A673 (cell line): ENCODE results near the gene SLC22A16.

Experiments
- EZH2 ChIP-seq: fragments of 200-600 bp; sonication (generic); IDR thresholded peaks from 2 replicates; pipeline ENCODE4 v1.6.1; 2017; ENCODE audit warnings: borderline replicate concordance, low read depth, mild to moderate bottlenecking, mixed read lengths, antibody characterized with exemption, low read length; ENCODE audit not compliant: poor library complexity, severe bottlenecking
- TF ChIP-seq, protein P1 (sequence below): fragments of 300-800, 200-600 bp; sonication (generic); conservative IDR thresholded peaks from 2 replicates; pipeline ENCODE4 v1.5.1; 2017; ENCODE audit warnings: low read depth, mild to moderate bottlenecking, antibody characterized with exemption, low read length, moderate library complexity, mixed read lengths

DNA sequence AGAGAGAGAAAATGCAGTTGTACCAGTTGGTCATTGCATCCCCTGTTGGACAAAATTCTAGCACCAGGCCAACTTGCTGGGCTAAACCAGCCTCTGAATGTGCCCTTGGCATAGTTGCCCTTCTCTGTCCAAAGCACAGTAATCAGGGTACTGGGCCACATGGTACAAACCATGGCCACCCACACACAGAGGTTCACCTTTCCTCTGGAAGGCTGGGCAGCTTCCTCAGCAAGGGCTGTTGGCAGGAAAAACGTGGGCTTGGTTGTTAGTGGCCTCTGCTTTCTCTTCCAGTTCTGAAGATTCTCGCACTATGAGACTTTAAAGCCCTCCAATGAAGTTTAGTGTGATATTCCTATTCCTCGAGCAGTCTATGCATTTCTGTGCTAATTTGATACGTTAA is 61.7 kb downstream of the SLC22A16 start:
- TF ChIP-seq, protein P1, sequence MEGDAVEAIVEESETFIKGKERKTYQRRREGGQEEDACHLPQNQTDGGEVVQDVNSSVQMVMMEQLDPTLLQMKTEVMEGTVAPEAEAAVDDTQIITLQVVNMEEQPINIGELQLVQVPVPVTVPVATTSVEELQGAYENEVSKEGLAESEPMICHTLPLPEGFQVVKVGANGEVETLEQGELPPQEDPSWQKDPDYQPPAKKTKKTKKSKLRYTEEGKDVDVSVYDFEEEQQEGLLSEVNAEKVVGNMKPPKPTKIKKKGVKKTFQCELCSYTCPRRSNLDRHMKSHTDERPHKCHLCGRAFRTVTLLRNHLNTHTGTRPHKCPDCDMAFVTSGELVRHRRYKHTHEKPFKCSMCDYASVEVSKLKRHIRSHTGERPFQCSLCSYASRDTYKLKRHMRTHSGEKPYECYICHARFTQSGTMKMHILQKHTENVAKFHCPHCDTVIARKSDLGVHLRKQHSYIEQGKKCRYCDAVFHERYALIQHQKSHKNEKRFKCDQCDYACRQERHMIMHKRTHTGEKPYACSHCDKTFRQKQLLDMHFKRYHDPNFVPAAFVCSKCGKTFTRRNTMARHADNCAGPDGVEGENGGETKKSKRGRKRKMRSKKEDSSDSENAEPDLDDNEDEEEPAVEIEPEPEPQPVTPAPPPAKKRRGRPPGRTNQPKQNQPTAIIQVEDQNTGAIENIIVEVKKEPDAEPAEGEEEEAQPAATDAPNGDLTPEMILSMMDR: no peak
- no peak for TF ChIP-seq EZH2
